Measurements from ENCODE around the gene TRMT10B. TPM values are rescaled to one million over a fixed set of nuclear protein-coding genes. Genes with fewer than 3 reads are reported as not detected.
A peak's percentile ranks its signal among the peaks of the same experiment; 100 is the strongest.

Gene TRMT10B
- polyA plus RNA-seq, 3 donors: 5.2 to 12.4 (median 9.4) TPM

DNA sequence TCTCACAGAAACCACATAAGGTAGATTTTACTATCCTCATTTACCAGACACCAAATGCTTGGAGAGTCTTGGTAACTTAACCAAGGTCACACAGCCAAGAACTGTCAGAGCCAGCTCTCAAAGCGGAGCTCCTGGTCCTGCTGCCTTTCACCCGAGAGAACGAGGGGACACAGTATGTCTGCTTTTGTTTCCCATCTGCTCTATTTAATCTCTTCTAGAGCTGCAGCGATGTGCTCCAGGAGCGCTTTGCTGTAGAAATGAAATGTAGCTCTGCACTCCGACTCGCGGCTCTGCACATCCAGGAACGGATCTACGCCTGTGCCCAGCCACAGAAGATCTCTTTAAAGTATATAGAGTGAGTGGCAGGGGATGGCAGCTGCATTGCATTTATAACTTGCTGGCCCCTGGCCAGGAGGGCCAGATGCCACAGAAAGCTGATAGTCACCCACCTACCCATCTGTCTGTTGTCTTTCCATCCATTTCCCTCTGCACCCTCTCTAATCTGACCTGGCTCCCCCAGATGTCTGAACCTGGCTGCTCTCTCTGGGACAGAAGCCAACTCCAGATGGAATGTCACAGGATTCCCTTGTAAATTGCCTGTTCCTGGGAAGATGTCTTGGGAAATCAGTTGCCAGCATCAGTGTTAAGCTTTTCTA is 21.4 kb upstream of the TRMT10B start:
- H3K4me1 Mint-ChIP-seq: no peaks in the 10 kb centered on the region
- peaks cover 0 to 1% (median 0%) of the 10 kb centered on the region in 7 donors for H3K9me3 Mint-ChIP-seq
- TF ChIP-seq, protein P1, sequence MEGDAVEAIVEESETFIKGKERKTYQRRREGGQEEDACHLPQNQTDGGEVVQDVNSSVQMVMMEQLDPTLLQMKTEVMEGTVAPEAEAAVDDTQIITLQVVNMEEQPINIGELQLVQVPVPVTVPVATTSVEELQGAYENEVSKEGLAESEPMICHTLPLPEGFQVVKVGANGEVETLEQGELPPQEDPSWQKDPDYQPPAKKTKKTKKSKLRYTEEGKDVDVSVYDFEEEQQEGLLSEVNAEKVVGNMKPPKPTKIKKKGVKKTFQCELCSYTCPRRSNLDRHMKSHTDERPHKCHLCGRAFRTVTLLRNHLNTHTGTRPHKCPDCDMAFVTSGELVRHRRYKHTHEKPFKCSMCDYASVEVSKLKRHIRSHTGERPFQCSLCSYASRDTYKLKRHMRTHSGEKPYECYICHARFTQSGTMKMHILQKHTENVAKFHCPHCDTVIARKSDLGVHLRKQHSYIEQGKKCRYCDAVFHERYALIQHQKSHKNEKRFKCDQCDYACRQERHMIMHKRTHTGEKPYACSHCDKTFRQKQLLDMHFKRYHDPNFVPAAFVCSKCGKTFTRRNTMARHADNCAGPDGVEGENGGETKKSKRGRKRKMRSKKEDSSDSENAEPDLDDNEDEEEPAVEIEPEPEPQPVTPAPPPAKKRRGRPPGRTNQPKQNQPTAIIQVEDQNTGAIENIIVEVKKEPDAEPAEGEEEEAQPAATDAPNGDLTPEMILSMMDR (IDR thresholded peaks at IDR 0.05): no peak
- WGBS (ENCODE audit: insufficient coverage): 97% methylated on average over 10 of the region's 10 CpGs
- Histone ChIP-seq H3K9me3 (replicated peaks in 1 of 2; ENCODE audit: control insufficient read depth in 1 of 2, insufficient read depth in 1 of 2, low read length in 2 of 2) (no peaks in the 10 kb centered on the region), H3K36me3 (replicated peaks in 1 of 2; ENCODE audit: control insufficient read depth in 1 of 2, insufficient read depth in 2 of 2, low read length in 2 of 2) (no peaks in the 10 kb centered on the region), H3K4me1 (ENCODE audit: control insufficient read depth in 1 of 2, insufficient read depth in 2 of 2, low read length in 2 of 2) (no peaks in the 10 kb centered on the region), H3K4me3 (replicated peaks in 1 of 3; ENCODE audit: low read depth in 2 of 3, low read length in 3 of 3) (no peak overlapping the region), H3K27me3 (ENCODE audit: control insufficient read depth in 2 of 2, insufficient read depth in 2 of 2, low read length in 2 of 2) (no peaks in the 10 kb centered on the region), H3K9ac (ENCODE audit: insufficient read depth, low read length, poor library complexity, severe bottlenecking) (no peak overlapping the region), H3K4me2 (replicated peaks; ENCODE audit: extremely low read depth, low read length, poor library complexity, severe bottlenecking) (no peak overlapping the region), H3K27ac (ENCODE audit: low read depth in 1 of 2, low read length in 2 of 2) (no peak overlapping the region), H2AFZ (ENCODE audit: insufficient read depth, low read depth, low read length, poor library complexity, severe bottlenecking) (no peak overlapping the region), H3K79me2 (ENCODE audit: insufficient read depth, low read length) (no peaks in the 10 kb centered on the region), H4K20me1 (ENCODE audit: insufficient read depth, low read length) (no peaks in the 10 kb centered on the region)
- no peak overlapping the region for H3K27ac Mint-ChIP-seq
- no peaks in the 10 kb centered on the region for H3K36me3 Mint-ChIP-seq
- peaks cover 0 to 8% (median 4%) of the 10 kb centered on the region in 3 donors for H3K27me3 Mint-ChIP-seq (ENCODE audit: low read depth in 3 of 3)
- peak overlapping the region in 1 of 2 donors; percentile 13 for H3K4me3 Mint-ChIP-seq
- intact Hi-C loops (cut with micrococcal nuclease): no loop called here
- no peak for DNase-seq

- Histone ChIP-seq H3K9ac (ENCODE audit: insufficient read depth, low read length, poor library complexity, severe bottlenecking) (no peak overlapping the region), H3K27ac (ENCODE audit: low read depth in 1 of 2, low read length in 2 of 2) (no peak overlapping the region), H3K4me3 (replicated peaks in 1 of 3; ENCODE audit: low read depth in 2 of 3, low read length in 3 of 3) (no peak overlapping the region), H4K20me1 (ENCODE audit: insufficient read depth, low read length) (no peaks in the 10 kb centered on the region), H2AFZ (ENCODE audit: insufficient read depth, low read depth, low read length, poor library complexity, severe bottlenecking) (no peak overlapping the region), H3K79me2 (ENCODE audit: insufficient read depth, low read length) (no peaks in the 10 kb centered on the region), H3K4me1 (ENCODE audit: control insufficient read depth in 1 of 2, insufficient read depth in 2 of 2, low read length in 2 of 2) (no peaks in the 10 kb centered on the region), H3K27me3 (ENCODE audit: control insufficient read depth in 2 of 2, insufficient read depth in 2 of 2, low read length in 2 of 2) (no peaks in the 10 kb centered on the region), H3K9me3 (replicated peaks in 1 of 2; ENCODE audit: control insufficient read depth in 1 of 2, insufficient read depth in 1 of 2, low read length in 2 of 2) (no peaks in the 10 kb centered on the region), H3K36me3 (replicated peaks in 1 of 2; ENCODE audit: control insufficient read depth in 1 of 2, insufficient read depth in 2 of 2, low read length in 2 of 2) (no peaks in the 10 kb centered on the region), H3K4me2 (replicated peaks; ENCODE audit: extremely low read depth, low read length, poor library complexity, severe bottlenecking) (no peak overlapping the region)
- WGBS (ENCODE audit: insufficient coverage): 60% methylated on average over 1 of the region's 2 CpGs
- intact Hi-C loops (cut with micrococcal nuclease): no loop called here
- DNase-seq: no peak
- H3K27ac Mint-ChIP-seq: no peak overlapping the region
- H3K4me1 Mint-ChIP-seq: no peaks in the 10 kb centered on the region
- peaks cover 0 to 8% (median 4%) of the 10 kb centered on the region in 3 donors for H3K27me3 Mint-ChIP-seq (ENCODE audit: low read depth in 3 of 3)
- peaks cover 0 to 1% (median 0%) of the 10 kb centered on the region in 7 donors for H3K9me3 Mint-ChIP-seq
- TF ChIP-seq, protein P1 (IDR thresholded peaks at IDR 0.05): no peak
- no peaks in the 10 kb centered on the region for H3K36me3 Mint-ChIP-seq
- H3K4me3 Mint-ChIP-seq: no peak overlapping the region
Observed at GRCh38 chr9:37732952-37733351, 20.7 kb upstream of the TRMT10B start.

All from CD14-positive monocyte (primary cell).